Upper lobe of left lung (tissue), 4 donors: Measurements from ENCODE around the gene CDIPT.

Source experiments
- CTCF ChIP-seq, 6 experiments: fragments of 450-650 bp in 4 of 6; fragments of 200-600 bp in 2 of 6; sonication (generic) in 2 of 6; IDR thresholded peaks; one replicate each; pipeline ENCODE4 v1.5.1; 2016 to 2019; ENCODE audit warnings: antibody characterized with exemption in 6 of 6
- POLR2A ChIP-seq, 4 donors: fragments of 450-650 bp; IDR thresholded peaks; one replicate each; pipeline ENCODE4 v1.5.1; 2016 to 2017; ENCODE audit warnings: antibody characterized with exemption in 4 of 4, mild to moderate bottlenecking in 2 of 4
- POLR2AphosphoS5 ChIP-seq, 2 donors: sonication (generic); formaldehyde crosslinking; IDR thresholded peaks; one replicate each; pipeline ENCODE4 v1.5.1; 2017; ENCODE audit warnings: antibody characterized with exemption in 2 of 2

DNA sequence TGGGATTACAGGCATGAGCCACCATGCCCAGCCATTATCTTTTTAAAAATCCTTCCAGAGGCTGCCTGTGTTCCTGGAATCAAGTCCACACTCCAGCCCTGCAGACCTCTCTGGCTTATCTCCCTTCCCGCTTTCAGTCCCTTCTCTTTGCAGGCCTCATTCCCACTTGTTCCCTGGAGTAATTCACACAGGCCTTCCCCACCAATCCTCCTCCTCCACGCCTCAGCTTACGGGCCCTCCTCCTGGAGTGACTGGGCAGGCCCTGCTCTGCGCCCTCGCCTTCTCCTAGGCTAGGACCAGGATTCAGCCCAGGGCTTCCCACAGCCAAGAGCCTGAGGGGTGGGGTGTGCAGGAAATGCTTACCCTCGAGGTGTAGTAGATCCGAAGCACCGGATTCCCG is 2.8 kb downstream of the CDIPT start:
- TF ChIP-seq POLR2AphosphoS5 (IDR thresholded peaks at IDR 0.05) (no peak), POLR2A (IDR thresholded peaks at IDR 0.05) (no peak), CTCF (IDR thresholded peaks at IDR 0.05) (no peak)
